Activated CD4-positive, alpha-beta memory T cell treated with anti-CD3 and anti-CD28 coated beads, Interleukin-2, amount 10 ng/mL, durations not matched to agents 7 days and 5 days (primary cell): ENCODE measurements around the gene PITPNB. TPM values are rescaled to one million over a fixed set of nuclear protein-coding genes. Genes with fewer than 3 reads are reported as not detected.

Experiments used
- CTCF ChIA-PET: fragments of 350-600 bp; sonication (Branson Sonifier 250); formaldehyde crosslinking; loops from one replicate; lab custom pipeline; 2021; ENCODE audit warnings: antibody characterized with exemption, inconsistent platforms; lab: Charles Lee
- POLR2A ChIA-PET: fragments of 350-600 bp; sonication (Branson Sonifier 250); formaldehyde crosslinking; loops from one replicate; lab custom pipeline; 2021; ENCODE audit warnings: antibody characterized with exemption; lab: Charles Lee
- DNase-seq: peaks from one replicate; pipeline ENCODE4 v3.0.0-alpha.2; 2020
- H3K27ac Mint-ChIP-seq: one replicate; pipeline ENCODE4 v1.8.0; 2021; ENCODE audit warnings: mild to moderate bottlenecking, mixed read lengths
- H3K27me3 Mint-ChIP-seq: one replicate; pipeline ENCODE4 v1.8.0; 2021; ENCODE audit warnings: mixed read lengths
- H3K36me3 Mint-ChIP-seq: one replicate; pipeline ENCODE4 v1.8.0; 2021; ENCODE audit warnings: low read depth, mixed read lengths
- H3K4me1 Mint-ChIP-seq: one replicate; pipeline ENCODE4 v1.8.0; 2021; ENCODE audit warnings: mixed read lengths
- H3K4me3 Mint-ChIP-seq: one replicate; pipeline ENCODE4 v1.8.0; 2021; ENCODE audit warnings: mild to moderate bottlenecking, mixed read lengths
- H3K9me3 Mint-ChIP-seq: one replicate; pipeline ENCODE4 v1.8.0; 2021; ENCODE audit warnings: mixed read lengths
- total RNA-seq, 2 experiments: library from RNA; stranded (reverse); gene quantifications; one replicate each; pipeline ENCODE4 v1.2.3, GENCODE V29; 2021

PITPNB gene
- total RNA-seq, 2 experiments from 2014 or later, result 85.7 to 96.0 TPM

GRCh38 chr22:27808451-27809225 lies 110.4 kb downstream of the PITPNB start:
- POLR2A ChIA-PET, result no interaction called here
- CTCF ChIA-PET, result no interaction called here
- H3K27me3 Mint-ChIP-seq, result peaks cover 18% of the 10 kb centered on the region
- H3K4me1 Mint-ChIP-seq, result peaks cover 2% of the 10 kb centered on the region
- no peak overlapping the region for H3K4me3 Mint-ChIP-seq
- no peak overlapping the region for H3K27ac Mint-ChIP-seq
- H3K9me3 Mint-ChIP-seq, result no peaks in the 10 kb centered on the region
- no peak for DNase-seq
- H3K36me3 Mint-ChIP-seq, result no peaks in the 10 kb centered on the region

- H3K27me3 Mint-ChIP-seq, result peaks cover 32% of the 10 kb centered on the region
- peaks cover 9% of the 10 kb centered on the region for H3K4me1 Mint-ChIP-seq
- no peak overlapping the region for H3K27ac Mint-ChIP-seq
- DNase-seq, result no peak
- ChIA-PET POLR2A (no interaction called here), CTCF (no interaction called here)
- H3K9me3 Mint-ChIP-seq, result no peaks in the 10 kb centered on the region
- no peaks in the 10 kb centered on the region for H3K36me3 Mint-ChIP-seq
- H3K4me3 Mint-ChIP-seq, result no peak overlapping the region
Measured at GRCh38 chr22:27805841-27806240, 113.2 kb downstream of the PITPNB start.

- Mint-ChIP-seq H3K9me3 (no peaks in the 10 kb centered on the region), H3K4me3 (no peak overlapping the region), H3K36me3 (no peaks in the 10 kb centered on the region), H3K27ac (no peak overlapping the region), H3K4me1 (peaks cover 9% of the 10 kb centered on the region), H3K27me3 (peaks cover 32% of the 10 kb centered on the region)
- DNase-seq, result peak; percentile 47
- POLR2A ChIA-PET, result no interaction called here
- CTCF ChIA-PET, result no interaction called here
Measured at GRCh38 chr22:27804470-27805297, 114.4 kb downstream of the PITPNB start.

DNA sequence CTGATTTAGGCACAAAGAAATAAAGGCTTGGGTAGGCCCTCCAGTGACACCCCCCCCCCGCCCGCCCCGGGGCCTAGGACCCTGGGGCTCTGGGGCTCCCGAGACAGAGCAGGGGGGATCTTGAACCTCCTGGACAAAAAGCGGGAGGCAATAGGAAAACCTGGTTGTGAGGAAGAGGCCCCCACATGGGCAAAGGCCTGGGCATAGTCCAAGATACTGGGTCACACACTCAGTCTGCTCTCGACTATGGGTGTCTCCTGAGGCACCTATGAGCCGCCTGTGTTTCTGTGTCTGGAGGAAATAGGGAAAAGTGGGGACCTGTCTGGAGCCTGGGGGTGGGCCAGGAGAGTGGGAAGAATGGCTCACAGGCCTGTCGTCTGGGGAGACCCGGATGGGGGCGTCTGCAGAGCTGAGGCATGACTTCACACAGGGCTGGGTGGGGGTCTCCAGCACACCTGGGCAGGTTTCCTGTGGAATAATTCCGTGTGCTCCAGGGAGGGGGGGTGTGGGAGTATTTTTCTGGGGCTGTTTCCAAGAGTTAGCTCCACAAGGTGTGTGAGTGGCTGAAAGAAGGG lies 115.1 kb downstream of the PITPNB start:
- POLR2A ChIA-PET, result no interaction called here
- H3K27me3 Mint-ChIP-seq, result peaks cover 29% of the 10 kb centered on the region
- no peaks in the 10 kb centered on the region for H3K9me3 Mint-ChIP-seq
- H3K36me3 Mint-ChIP-seq, result no peaks in the 10 kb centered on the region
- H3K27ac Mint-ChIP-seq, result no peak overlapping the region
- CTCF ChIA-PET, result interaction anchor here (0.9 kb wide), 1 partner anchor 963 kb away, joined by 3 read pairs; no protein-coding TSS in a partner anchor
- peaks cover 9% of the 10 kb centered on the region for H3K4me1 Mint-ChIP-seq
- H3K4me3 Mint-ChIP-seq, result no peak overlapping the region
- DNase-seq, result no peak

GRCh38 chr22:27802346-27803073 lies 116.5 kb downstream of the PITPNB start:
- peaks cover 9% of the 10 kb centered on the region for H3K4me1 Mint-ChIP-seq
- CTCF ChIA-PET, result no interaction called here
- no peak overlapping the region for H3K27ac Mint-ChIP-seq
- H3K4me3 Mint-ChIP-seq, result peak overlapping the region; percentile 68
- POLR2A ChIA-PET, result no interaction called here
- peaks cover 30% of the 10 kb centered on the region for H3K27me3 Mint-ChIP-seq
- no peaks in the 10 kb centered on the region for H3K36me3 Mint-ChIP-seq
- DNase-seq, result no peak
- H3K9me3 Mint-ChIP-seq, result no peaks in the 10 kb centered on the region

Other genes with a start within 250 kb of the PITPNB start
- gene MN1, start 117.5 kb downstream of the PITPNB start, total RNA-seq, result under 1 TPM; 0.35 to 0.40 TPM